Parathyroid adenoma (tissue), 2 donors: ENCODE results near the gene HHLA2.

Source experiments
- H2AFZ ChIP-seq: fragments of 300-600 bp; sonication (generic); one replicate; pipeline ENCODE4 v1.7.0; 2017; ENCODE audit warnings: antibody characterized with exemption, mild to moderate bottlenecking
- H3K27ac ChIP-seq: fragments of 300-600 bp; sonication (generic); one replicate; pipeline ENCODE4 v1.7.0; 2017
- H3K27me3 ChIP-seq: fragments of 300-600 bp; sonication (generic); one replicate; pipeline ENCODE4 v1.7.0; 2017; ENCODE audit warnings: low read length; ENCODE audit not compliant: control insufficient read depth, insufficient read depth
- H3K36me3 ChIP-seq: fragments of 300-600 bp; sonication (generic); one replicate; pipeline ENCODE4 v1.7.0; 2017; ENCODE audit warnings: low read length; ENCODE audit not compliant: control insufficient read depth, insufficient read depth
- H3K4me1 ChIP-seq: fragments of 300-600 bp; sonication (generic); one replicate; pipeline ENCODE4 v1.7.0; 2017; ENCODE audit warnings: control low read depth
- H3K4me2 ChIP-seq: fragments of 300-600 bp; sonication (generic); one replicate; pipeline ENCODE4 v1.7.0; 2017; ENCODE audit warnings: low read length
- H3K4me3 ChIP-seq: fragments of 300-600 bp; sonication (generic); one replicate; pipeline ENCODE4 v1.7.0; 2017; ENCODE audit warnings: low read depth, low read length
- H3K79me2 ChIP-seq: fragments of 300-600 bp; sonication (generic); one replicate; pipeline ENCODE4 v1.7.0; 2017; ENCODE audit warnings: control low read depth
- H3K9ac ChIP-seq: fragments of 300-600 bp; sonication (generic); one replicate; pipeline ENCODE4 v1.7.0; 2017; ENCODE audit warnings: mild to moderate bottlenecking
- H3K9me3 ChIP-seq: fragments of 300-600 bp; sonication (generic); one replicate; pipeline ENCODE4 v1.7.0; 2017; ENCODE audit warnings: low read length; ENCODE audit not compliant: control insufficient read depth
- TF ChIP-seq, protein P1 (sequence below): fragments of 300-600 bp; sonication (generic); IDR thresholded peaks from one replicate; pipeline ENCODE4 v1.7.0; 2017; ENCODE audit warnings: antibody characterized with exemption, mild to moderate bottlenecking
- donor health status: primary hyperparathyroidism.

Gene HHLA2

GRCh38 chr3:108305484-108306172, 9.3 kb downstream of the HHLA2 start:
- peaks cover 5% of the 10 kb centered on the region for H3K9me3 ChIP-seq
- no peaks in the 10 kb centered on the region for H3K79me2 ChIP-seq
- no peak overlapping the region for H3K9ac ChIP-seq
- no peak overlapping the region for H2AFZ ChIP-seq
- no peak overlapping the region for H3K4me2 ChIP-seq
- H3K36me3 ChIP-seq, result no peaks in the 10 kb centered on the region
- no peak overlapping the region for H3K27ac ChIP-seq
- no peaks in the 10 kb centered on the region for H3K4me1 ChIP-seq
- TF ChIP-seq, protein P1, sequence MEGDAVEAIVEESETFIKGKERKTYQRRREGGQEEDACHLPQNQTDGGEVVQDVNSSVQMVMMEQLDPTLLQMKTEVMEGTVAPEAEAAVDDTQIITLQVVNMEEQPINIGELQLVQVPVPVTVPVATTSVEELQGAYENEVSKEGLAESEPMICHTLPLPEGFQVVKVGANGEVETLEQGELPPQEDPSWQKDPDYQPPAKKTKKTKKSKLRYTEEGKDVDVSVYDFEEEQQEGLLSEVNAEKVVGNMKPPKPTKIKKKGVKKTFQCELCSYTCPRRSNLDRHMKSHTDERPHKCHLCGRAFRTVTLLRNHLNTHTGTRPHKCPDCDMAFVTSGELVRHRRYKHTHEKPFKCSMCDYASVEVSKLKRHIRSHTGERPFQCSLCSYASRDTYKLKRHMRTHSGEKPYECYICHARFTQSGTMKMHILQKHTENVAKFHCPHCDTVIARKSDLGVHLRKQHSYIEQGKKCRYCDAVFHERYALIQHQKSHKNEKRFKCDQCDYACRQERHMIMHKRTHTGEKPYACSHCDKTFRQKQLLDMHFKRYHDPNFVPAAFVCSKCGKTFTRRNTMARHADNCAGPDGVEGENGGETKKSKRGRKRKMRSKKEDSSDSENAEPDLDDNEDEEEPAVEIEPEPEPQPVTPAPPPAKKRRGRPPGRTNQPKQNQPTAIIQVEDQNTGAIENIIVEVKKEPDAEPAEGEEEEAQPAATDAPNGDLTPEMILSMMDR, result no peak
- H3K27me3 ChIP-seq, result no peaks in the 10 kb centered on the region
- no peak overlapping the region for H3K4me3 ChIP-seq

- Histone ChIP-seq H3K79me2 (no peaks in the 10 kb centered on the region), H3K27me3 (no peaks in the 10 kb centered on the region), H3K9ac (no peak overlapping the region), H3K27ac (no peak overlapping the region), H3K4me3 (no peak overlapping the region), H2AFZ (no peak overlapping the region), H3K4me2 (no peak overlapping the region), H3K36me3 (no peaks in the 10 kb centered on the region), H3K9me3 (peaks cover 5% of the 10 kb centered on the region), H3K4me1 (no peaks in the 10 kb centered on the region)
- TF ChIP-seq, protein P1, result no peak
Measured at GRCh38 chr3:108311797-108312196, 15.4 kb downstream of the HHLA2 start.

DNA sequence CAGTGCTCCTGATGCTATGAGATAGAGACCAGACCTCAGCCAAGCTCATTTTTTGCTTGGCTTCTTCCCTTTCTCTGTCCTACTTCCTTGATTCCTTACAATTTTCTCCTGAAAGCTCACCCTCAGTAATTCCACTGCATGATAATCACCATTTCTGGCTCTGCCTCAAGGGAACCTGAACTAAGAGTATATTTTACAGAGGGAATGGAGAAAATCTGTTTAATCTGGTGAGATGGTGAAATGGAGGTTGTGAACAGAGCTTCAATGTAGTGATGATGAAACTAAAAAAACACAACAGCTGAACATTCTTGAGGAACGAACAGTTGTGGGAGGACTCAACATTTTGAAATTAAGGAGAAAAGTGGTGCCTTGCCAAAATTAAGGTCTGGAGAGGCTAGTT, 16.3 kb downstream of the HHLA2 start:
- Histone ChIP-seq H3K9ac (no peak overlapping the region), H3K4me3 (no peak overlapping the region), H2AFZ (no peak overlapping the region), H3K4me2 (no peak overlapping the region), H3K27ac (no peak overlapping the region), H3K27me3 (no peaks in the 10 kb centered on the region), H3K4me1 (no peaks in the 10 kb centered on the region), H3K79me2 (no peaks in the 10 kb centered on the region), H3K9me3 (peaks cover 5% of the 10 kb centered on the region), H3K36me3 (no peaks in the 10 kb centered on the region)
- TF ChIP-seq, protein P1, result no peak

GRCh38 chr3:108315767-108316301, 19.5 kb downstream of the HHLA2 start:
- TF ChIP-seq, protein P1, result no peak
- no peak overlapping the region for H3K9ac ChIP-seq
- H3K9me3 ChIP-seq, result no peaks in the 10 kb centered on the region
- H3K79me2 ChIP-seq, result no peaks in the 10 kb centered on the region
- H2AFZ ChIP-seq, result no peak overlapping the region
- no peak overlapping the region for H3K4me2 ChIP-seq
- no peaks in the 10 kb centered on the region for H3K4me1 ChIP-seq
- H3K4me3 ChIP-seq, result no peak overlapping the region
- H3K27ac ChIP-seq, result no peak overlapping the region
- H3K36me3 ChIP-seq, result no peaks in the 10 kb centered on the region
- H3K27me3 ChIP-seq, result no peaks in the 10 kb centered on the region
